ENCODE measurements around the gene DUSP1.
A peak's percentile ranks its signal among the peaks of the same experiment; 100 is the strongest.

DUSP1 gene

GRCh38 chr5:172762214-172763119, 8.5 kb downstream of the DUSP1 start:
- DNase-seq: peak in 1 of 2 experiments; percentile 25

- no peak for DNase-seq
These were observed 10.0 kb downstream of the DUSP1 start for GRCh38 chr5:172760959-172761358.

GRCh38 chr5:172760136-172760535, 10.9 kb downstream of the DUSP1 start:
- DNase-seq: no peak

GRCh38 chr5:172758834-172759149, 12.2 kb downstream of the DUSP1 start:
- no peak for DNase-seq

- DNase-seq: no peak
These were observed 12.7 kb downstream of the DUSP1 start for GRCh38 chr5:172758077-172758833.

GRCh38 chr5:172757394-172758010, 13.5 kb downstream of the DUSP1 start:
- no peak for DNase-seq

- no peak for DNase-seq
These were observed 14.1 kb downstream of the DUSP1 start for GRCh38 chr5:172756764-172757393.

- no peak for DNase-seq
These were observed 16.2 kb downstream of the DUSP1 start for GRCh38 chr5:172754596-172755356.

GRCh38 chr5:172753101-172753500, 17.9 kb downstream of the DUSP1 start:
- DNase-seq: no peak

- no peak for DNase-seq
These were observed 19.1 kb downstream of the DUSP1 start for GRCh38 chr5:172751761-172752510.

GRCh38 chr5:172749881-172750633, 20.9 kb downstream of the DUSP1 start:
- DNase-seq: no peak

GRCh38 chr5:172749076-172749475, 21.9 kb downstream of the DUSP1 start:
- no peak for DNase-seq

GRCh38 chr5:172748341-172748843, 22.6 kb downstream of the DUSP1 start:
- DNase-seq: no peak

GRCh38 chr5:172747471-172747870, 23.5 kb downstream of the DUSP1 start:
- DNase-seq: no peak

- DNase-seq: no peak
These were observed 24.3 kb downstream of the DUSP1 start for GRCh38 chr5:172746725-172747124.

- DNase-seq: peak in 1 of 2 experiments; percentile 5
These were observed 25.2 kb downstream of the DUSP1 start for GRCh38 chr5:172745838-172746237.

- no peak for DNase-seq
These were observed 25.6 kb downstream of the DUSP1 start for GRCh38 chr5:172745406-172745805.

- DNase-seq: no peak
These were observed 26.6 kb downstream of the DUSP1 start for GRCh38 chr5:172744123-172745104.

Data from NCI-H526 (cell line).